Measurements from ENCODE around the gene USP10.

The USP10 gene

GRCh38 chr16:84791088-84791487 is 91.3 kb downstream of the USP10 start:
- DNase-seq (ENCODE audit: insufficient read length, low spot score): no peak
- FAIRE-seq: no peak

- DNase-seq (ENCODE audit: insufficient read length, low spot score): no peak
- FAIRE-seq: no peak
Measured at GRCh38 chr16:84791501-84791900, 91.7 kb downstream of the USP10 start.

- no peak for FAIRE-seq
- no peak for DNase-seq (ENCODE audit: insufficient read length, low spot score)
Measured at GRCh38 chr16:84794186-84794585, 94.4 kb downstream of the USP10 start.

- no peak for FAIRE-seq
- no peak for DNase-seq (ENCODE audit: insufficient read length, low spot score)
Measured at GRCh38 chr16:84794626-84795025, 94.8 kb downstream of the USP10 start.

- peak; percentile 96 for FAIRE-seq
- DNase-seq (ENCODE audit: insufficient read length, low spot score): peak; percentile 79
Measured at GRCh38 chr16:84795329-84796053, 95.7 kb downstream of the USP10 start.

- FAIRE-seq (peak; percentile 23), DNase-seq (ENCODE audit: insufficient read length, low spot score) (no peak)
Measured at GRCh38 chr16:84800158-84800978, 100.6 kb downstream of the USP10 start.

- DNase-seq (ENCODE audit: insufficient read length, low spot score): no peak
- FAIRE-seq: no peak
Measured at GRCh38 chr16:84803146-84803545, 103.3 kb downstream of the USP10 start.

GRCh38 chr16:84804326-84804725 is 104.5 kb downstream of the USP10 start:
- no peak for FAIRE-seq

GRCh38 chr16:84806256-84806889 is 106.6 kb downstream of the USP10 start:
- DNase-seq (ENCODE audit: insufficient read length, low spot score) (peak; percentile 95), FAIRE-seq (peak; percentile 87)

More at GRCh38 chr16:84804326-84804725, 104.5 kb downstream of the USP10 start:
- DNase-seq (ENCODE audit: insufficient read length, low spot score): no peak

- no peak for FAIRE-seq
Measured at GRCh38 chr16:84806890-84807258, 107.1 kb downstream of the USP10 start.

GRCh38 chr16:84807776-84808175 is 108.0 kb downstream of the USP10 start:
- no peak for DNase-seq (ENCODE audit: insufficient read length, low spot score)
- FAIRE-seq: no peak

More at GRCh38 chr16:84806890-84807258, 107.1 kb downstream of the USP10 start:
- no peak for DNase-seq (ENCODE audit: insufficient read length, low spot score)

- no peak for FAIRE-seq
- DNase-seq (ENCODE audit: insufficient read length, low spot score): no peak
Measured at GRCh38 chr16:84808826-84809225, 109.0 kb downstream of the USP10 start.

- DNase-seq (ENCODE audit: insufficient read length, low spot score): no peak
- FAIRE-seq: no peak
Measured at GRCh38 chr16:84810518-84811273, 110.9 kb downstream of the USP10 start.

GRCh38 chr16:84811529-84811928 is 111.7 kb downstream of the USP10 start:
- FAIRE-seq: peak; percentile 58
- DNase-seq (ENCODE audit: insufficient read length, low spot score): no peak

GRCh38 chr16:84813141-84813934 is 113.5 kb downstream of the USP10 start:
- FAIRE-seq (peak; percentile 40), DNase-seq (ENCODE audit: insufficient read length, low spot score) (no peak)

- DNase-seq (ENCODE audit: insufficient read length, low spot score): no peak
- no peak for FAIRE-seq
Measured at GRCh38 chr16:84815462-84815861, 115.7 kb downstream of the USP10 start.

GRCh38 chr16:84816023-84816422 is 116.2 kb downstream of the USP10 start:
- DNase-seq (ENCODE audit: insufficient read length, low spot score): no peak
- FAIRE-seq: no peak

GRCh38 chr16:84816485-84816884 is 116.7 kb downstream of the USP10 start:
- DNase-seq (ENCODE audit: insufficient read length, low spot score): no peak
- no peak for FAIRE-seq

GRCh38 chr16:84817206-84817605 is 117.4 kb downstream of the USP10 start:
- no peak for FAIRE-seq
- DNase-seq (ENCODE audit: insufficient read length, low spot score): no peak

- FAIRE-seq (peak; percentile 72), DNase-seq (ENCODE audit: insufficient read length, low spot score) (no peak)
Measured at GRCh38 chr16:84817613-84818012, 117.8 kb downstream of the USP10 start.
